ENCODE measurements around the gene GUCY1A2.
"Not testable (repeated sequence)": the region's sequence is repeated elsewhere in the genome, so short reads cannot be mapped to it uniquely, and the experiment has no call there.

The GUCY1A2 gene

GRCh38 chr11:106794058-106794457 lies 224.2 kb downstream of the GUCY1A2 start:
- no peak for TF ChIP-seq CTCF (IDR thresholded peaks at IDR 0.05)
- Histone ChIP-seq H3K4me3 (no peak overlapping the region), H3K27ac (no peak overlapping the region)
- no peak for DNase-seq (ENCODE audit: low spot score)

- no peak overlapping the region for H3K27ac ChIP-seq
- TF ChIP-seq CTCF (IDR thresholded peaks at IDR 0.05), result no peak
- H3K4me3 ChIP-seq, result no peak overlapping the region
- DNase-seq (ENCODE audit: low spot score), result no peak
Observed at GRCh38 chr11:106789406-106789805, 228.9 kb downstream of the GUCY1A2 start.

- DNase-seq (ENCODE audit: low spot score), result no peak
- no peak for TF ChIP-seq CTCF (IDR thresholded peaks at IDR 0.05)
- no peak overlapping the region for H3K27ac ChIP-seq
- H3K4me3 ChIP-seq, result no peak overlapping the region
Observed at GRCh38 chr11:106787454-106787853, 230.8 kb downstream of the GUCY1A2 start.

- DNase-seq (ENCODE audit: low spot score), result no peak
- no peak for TF ChIP-seq CTCF (IDR thresholded peaks at IDR 0.05)
- no peak overlapping the region for H3K4me3 ChIP-seq
- no peak overlapping the region for H3K27ac ChIP-seq
Observed at GRCh38 chr11:106785913-106786650, 232.2 kb downstream of the GUCY1A2 start.

GRCh38 chr11:106777302-106777701 lies 241.0 kb downstream of the GUCY1A2 start:
- not testable (repeated sequence) for H3K4me3 ChIP-seq; H3K27ac ChIP-seq; DNase-seq (ENCODE audit: low spot score)

- Histone ChIP-seq H3K4me3 (no peak overlapping the region), H3K27ac (no peak overlapping the region)
- no peak for DNase-seq (ENCODE audit: low spot score)
- TF ChIP-seq CTCF (IDR thresholded peaks at IDR 0.05), result no peak
Observed at GRCh38 chr11:106770489-106771085, 247.7 kb downstream of the GUCY1A2 start.

- DNase-seq (ENCODE audit: low spot score), result no peak
- Histone ChIP-seq H3K27ac (no peak overlapping the region), H3K4me3 (no peak overlapping the region)
- TF ChIP-seq CTCF (IDR thresholded peaks at IDR 0.05), result no peak
Observed at GRCh38 chr11:106765469-106766258, 252.6 kb downstream of the GUCY1A2 start.
